Thyroid gland (tissue), 4 donors: Measurements from ENCODE around the gene EME1.

Experiments used
- POLR2A ChIP-seq, 2 donors: fragments of 450-650 bp; IDR thresholded peaks; one replicate each; pipeline ENCODE4 v1.6.1; 2017; ENCODE audit warnings: antibody characterized with exemption in 2 of 2, mild to moderate bottlenecking in 2 of 2, moderate library complexity in 1 of 2
- TF ChIP-seq, protein P1 (sequence below), 6 experiments: fragments of 200-600 bp in 3 of 6; fragments of 450-650 bp in 3 of 6; sonication (generic) in 3 of 6; IDR thresholded peaks; one replicate each; pipeline ENCODE4 v1.5.1; 2016 to 2019; ENCODE audit warnings: antibody characterized with exemption in 6 of 6, mild to moderate bottlenecking in 2 of 6, inconsistent platforms in 1 of 6, moderate library complexity in 1 of 6

DNA sequence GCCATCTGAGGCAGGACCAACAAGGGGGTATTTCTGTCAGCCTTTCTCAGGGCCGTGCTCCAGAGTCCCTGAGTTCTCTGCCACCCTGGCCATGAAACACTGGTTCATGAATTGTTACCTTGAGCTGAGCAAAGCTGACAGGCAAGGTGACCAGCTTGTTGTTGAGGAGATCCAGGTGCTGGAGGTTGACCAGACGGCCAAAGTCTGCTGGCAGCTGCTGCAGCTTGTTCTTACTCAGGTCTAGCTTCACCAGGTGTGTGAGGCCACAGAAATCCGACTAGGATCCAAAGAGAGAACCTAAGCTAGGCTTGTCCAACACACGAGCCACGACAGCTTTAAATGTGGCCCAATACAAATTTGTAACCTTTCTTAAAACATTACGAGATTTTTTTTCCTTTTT lies 19.6 kb downstream of the EME1 start:
- TF ChIP-seq, protein P1, sequence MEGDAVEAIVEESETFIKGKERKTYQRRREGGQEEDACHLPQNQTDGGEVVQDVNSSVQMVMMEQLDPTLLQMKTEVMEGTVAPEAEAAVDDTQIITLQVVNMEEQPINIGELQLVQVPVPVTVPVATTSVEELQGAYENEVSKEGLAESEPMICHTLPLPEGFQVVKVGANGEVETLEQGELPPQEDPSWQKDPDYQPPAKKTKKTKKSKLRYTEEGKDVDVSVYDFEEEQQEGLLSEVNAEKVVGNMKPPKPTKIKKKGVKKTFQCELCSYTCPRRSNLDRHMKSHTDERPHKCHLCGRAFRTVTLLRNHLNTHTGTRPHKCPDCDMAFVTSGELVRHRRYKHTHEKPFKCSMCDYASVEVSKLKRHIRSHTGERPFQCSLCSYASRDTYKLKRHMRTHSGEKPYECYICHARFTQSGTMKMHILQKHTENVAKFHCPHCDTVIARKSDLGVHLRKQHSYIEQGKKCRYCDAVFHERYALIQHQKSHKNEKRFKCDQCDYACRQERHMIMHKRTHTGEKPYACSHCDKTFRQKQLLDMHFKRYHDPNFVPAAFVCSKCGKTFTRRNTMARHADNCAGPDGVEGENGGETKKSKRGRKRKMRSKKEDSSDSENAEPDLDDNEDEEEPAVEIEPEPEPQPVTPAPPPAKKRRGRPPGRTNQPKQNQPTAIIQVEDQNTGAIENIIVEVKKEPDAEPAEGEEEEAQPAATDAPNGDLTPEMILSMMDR (IDR thresholded peaks at IDR 0.05) = no peak
- no peak for TF ChIP-seq POLR2A (IDR thresholded peaks at IDR 0.05)
